ENCODE data around the gene FAM200C. TPM values are rescaled to one million over a fixed set of nuclear protein-coding genes. Genes with fewer than 3 reads are reported as not detected.

Gene FAM200C
- total RNA-seq, 2 experiments from 2014 or later, result 0.84 to 0.93 TPM

- CTCF ChIA-PET, result interaction anchor here (0.7 to 0.9 kb wide), 2 partner anchors 150 to 326 kb away, joined by 3 to 5 read pairs; no protein-coding TSS in a partner anchor
- no peak for DNase-seq
- no peak overlapping the region for H3K4me3 Mint-ChIP-seq
- H3K36me3 Mint-ChIP-seq (ENCODE audit: low read depth), result no peaks in the 10 kb centered on the region
- H3K4me1 Mint-ChIP-seq (ENCODE audit: low read depth), result no peaks in the 10 kb centered on the region
- H3K27ac Mint-ChIP-seq, result no peak overlapping the region
- peaks cover 3% of the 10 kb centered on the region for H3K27me3 Mint-ChIP-seq (ENCODE audit: low read depth)
- intact Hi-C loops (cut with micrococcal nuclease), result loop anchor here (5.0 to 10.0 kb wide), 2 partner anchors 86 to 903 kb away; no protein-coding TSS in a partner anchor
- no peaks in the 10 kb centered on the region for H3K9me3 Mint-ChIP-seq
Measured at GRCh38 chr5:160348080-160348479, 51.8 kb downstream of the FAM200C start.

- DNase-seq, result no peak
- H3K4me3 Mint-ChIP-seq, result no peak overlapping the region
- no peaks in the 10 kb centered on the region for H3K4me1 Mint-ChIP-seq (ENCODE audit: low read depth)
- H3K27ac Mint-ChIP-seq, result no peak overlapping the region
- intact Hi-C loops (cut with micrococcal nuclease), result loop anchor here (5.0 to 10.0 kb wide), 2 partner anchors 85 to 903 kb away; no protein-coding TSS in a partner anchor
- no peaks in the 10 kb centered on the region for H3K9me3 Mint-ChIP-seq
- peaks cover 3% of the 10 kb centered on the region for H3K27me3 Mint-ChIP-seq (ENCODE audit: low read depth)
- CTCF ChIA-PET, result interaction anchor here (0.7 to 0.9 kb wide), 3 partner anchors 16 to 325 kb away, joined by 3 to 5 read pairs (median 5); no protein-coding TSS in a partner anchor
- H3K36me3 Mint-ChIP-seq (ENCODE audit: low read depth), result no peaks in the 10 kb centered on the region
Measured at GRCh38 chr5:160347448-160347847, 52.4 kb downstream of the FAM200C start.

Other genes starting within 250 kb of the FAM200C start
- gene FABP6, start 170.5 kb downstream of the FAM200C start, total RNA-seq, result not detected
- gene CCNJL, start 87.5 kb downstream of the FAM200C start, total RNA-seq, result not detected
- not detected for gene C1QTNF2, start 29.4 kb downstream of the FAM200C start, total RNA-seq
- gene SLU7, start 19.0 kb upstream of the FAM200C start, total RNA-seq, result 10 to 100 TPM; 33.2 to 34.3 TPM
- 100 to 1,000 TPM; 254 to 270 TPM for gene PTTG1, start 21.8 kb upstream of the FAM200C start, total RNA-seq